B cell (primary cell): ENCODE data around the gene CFL2. TPM values are rescaled to one million over a fixed set of nuclear protein-coding genes. Genes with fewer than 3 reads are reported as not detected.

Experiments used
- ATAC-seq: fragments of 200-7000 bp; cut with Tn5 transposase; one replicate; pipeline ENCODE4 v1.10.0; 2021; ENCODE audit warnings: low read depth, mild to moderate bottlenecking, moderate number of reproducible peaks, moderate library complexity
- CTCF ChIA-PET: fragments of 350-600 bp; sonication (Branson Sonifier 250); formaldehyde crosslinking; loops from one replicate; lab custom pipeline; 2021; ENCODE audit warnings: antibody characterized with exemption, inconsistent platforms; lab: Charles Lee
- POLR2A ChIA-PET: fragments of 350-600 bp; sonication (Branson Sonifier 250); formaldehyde crosslinking; loops from one replicate; lab custom pipeline; 2021; ENCODE audit warnings: antibody characterized with exemption; lab: Charles Lee
- DNase-seq: peaks from one replicate; pipeline ENCODE4 v3.0.0; 2013
- H2AFZ ChIP-seq: 2 replicates; pipeline ENCODE4 v1.6.1; 2012; ENCODE audit warnings: mild to moderate bottlenecking, low read depth, low read length; ENCODE audit not compliant: insufficient read depth, poor library complexity, severe bottlenecking
- H3K27ac ChIP-seq, 2 donors: 1 replicate in 1 of 2; 2 replicates in 1 of 2; pipeline ENCODE4 v1.5.1; 2012 to 2013; ENCODE audit warnings: low read length in 2 of 2, mild to moderate bottlenecking in 2 of 2, moderate library complexity in 1 of 2
- H3K27me3 ChIP-seq, 4 experiments: fragments of 200-600 bp in 1 of 4; sonication (generic) in 1 of 4; replicated peaks in 1 of 4; 1 replicate in 2 of 4; 2 replicates in 2 of 4; pipeline versions ENCODE4 v1.6.1 to v1.7.0; 2013 to 2016; ENCODE audit warnings: low read length in 3 of 4, mild to moderate bottlenecking in 2 of 4, mixed read lengths in 1 of 4, moderate library complexity in 1 of 4; ENCODE audit not compliant: insufficient read depth in 4 of 4, control insufficient read depth in 3 of 4; ENCODE audit errors: control extremely low read depth in 1 of 4
- H3K36me3 ChIP-seq, 2 experiments: replicated peaks in 1 of 2; 1 replicate in 1 of 2; 2 replicates in 1 of 2; pipeline versions ENCODE4 v1.6.1 to v1.7.1; 2013; ENCODE audit warnings: low read length in 1 of 2; ENCODE audit not compliant: insufficient read depth in 2 of 2, control insufficient read depth in 1 of 2; ENCODE audit errors: control extremely low read depth in 1 of 2, extremely low read depth in 1 of 2
- H3K4me1 ChIP-seq, 2 donors: fragments of 200-600 bp in 1 of 2; sonication (generic) in 1 of 2; 1 replicate in 1 of 2; 2 replicates in 1 of 2; pipeline versions ENCODE4 v1.5.1 to v1.6.1; 2013 to 2017; ENCODE audit warnings: low read length in 2 of 2; ENCODE audit not compliant: control insufficient read depth in 2 of 2, insufficient read depth in 2 of 2
- H3K4me2 ChIP-seq: replicated peaks from 2 replicates; pipeline ENCODE3; 2012; ENCODE audit warnings: mild to moderate bottlenecking, low read depth, low read length; ENCODE audit not compliant: poor library complexity, severe bottlenecking
- H3K4me3 ChIP-seq, 5 experiments: fragments of 200-600 bp in 1 of 5; sonication (generic) in 1 of 5; 1 replicate in 3 of 5; 2 replicates in 2 of 5; pipeline versions ENCODE4 v1.5.1 to v1.7.0; 2011 to 2016; ENCODE audit warnings: low read length in 4 of 5, mild to moderate bottlenecking in 4 of 5, low read depth in 2 of 5, control low read depth in 1 of 5, moderate library complexity in 1 of 5; ENCODE audit not compliant: insufficient read depth in 1 of 5; ENCODE audit errors: control extremely low read depth in 1 of 5, extremely low read depth in 1 of 5
- H3K79me2 ChIP-seq: fragments of 200-600 bp; sonication (generic); one replicate; pipeline ENCODE4 v1.6.0; 2016; ENCODE audit warnings: low read length; ENCODE audit not compliant: control insufficient read depth, insufficient read depth
- H3K9ac ChIP-seq: fragments of 200-600 bp; sonication (generic); 2 replicates; pipeline ENCODE4 v1.6.1; 2017; ENCODE audit warnings: mild to moderate bottlenecking, low read length, moderate library complexity
- H3K9me3 ChIP-seq, 3 donors: one replicate each; pipeline versions ENCODE4 v1.6.1 to v1.7.1; 2013; ENCODE audit warnings: low read length in 2 of 3; ENCODE audit not compliant: control insufficient read depth in 2 of 3, insufficient read depth in 1 of 3; ENCODE audit errors: control extremely low read depth in 1 of 3
- H4K20me1 ChIP-seq: 2 replicates; pipeline ENCODE4 v1.6.0; 2012; ENCODE audit warnings: mild to moderate bottlenecking, low read length; ENCODE audit not compliant: insufficient read depth, control insufficient read depth, poor library complexity, severe bottlenecking
- H3K27ac Mint-ChIP-seq: one replicate; pipeline ENCODE4 v1.8.0; 2021; ENCODE audit warnings: mixed read lengths
- H3K27me3 Mint-ChIP-seq: one replicate; pipeline ENCODE4 v1.8.0; 2021; ENCODE audit warnings: mixed read lengths
- H3K4me1 Mint-ChIP-seq: one replicate; pipeline ENCODE4 v1.8.0; 2021; ENCODE audit warnings: mixed read lengths
- H3K4me3 Mint-ChIP-seq: one replicate; pipeline ENCODE4 v1.8.0; 2021; ENCODE audit warnings: mixed read lengths
- H3K9me3 Mint-ChIP-seq: one replicate; pipeline ENCODE4 v1.8.0; 2022; ENCODE audit warnings: mixed read lengths; ENCODE audit not compliant: insufficient read depth
- EZH2 ChIP-seq: IDR thresholded peaks from 2 replicates; pipeline ENCODE4 v1.6.1; 2012; ENCODE audit warnings: borderline replicate concordance, low read depth, mild to moderate bottlenecking, moderate library complexity, low read length; ENCODE audit not compliant: insufficient read depth, poor library complexity, severe bottlenecking
- WGBS: methylation state at CpG from one replicate; pipeline ENCODE4 v1.1.5; 2013; ENCODE audit warnings: missing lambda C conversion rate; ENCODE audit not compliant: insufficient coverage; 5-methylcytosine and 5-hydroxymethylcytosine counted together
- intact Hi-C: fragments of 100-400 bp; cut with micrococcal nuclease; formaldehyde crosslinking; loops from one replicate; pipeline ENCODE4 v1.10.0; 2022
- polyA plus RNA-seq: library from polyadenylated mRNA; depleted of rRNA; stranded (reverse); fragments of >200 nt; gene quantifications from 2 replicates; pipeline ENCODE4 v1.2.3, GENCODE V29; 2012
- total RNA-seq, 2 donors: library from RNA; stranded (reverse); fragments of 120-200 nt in 1 of 2; gene quantifications; 1 replicate in 1 of 2; 2 replicates in 1 of 2; pipeline versions ENCODE4 v1.2.3 to v1.2.4, GENCODE V29; 2013 to 2022
- TF ChIP-seq, protein P1 (sequence below): fragments of 200-600 bp; IDR thresholded peaks from one replicate; pipeline ENCODE4 v1.8.0; 2022; ENCODE audit warnings: antibody characterized with exemption, mild to moderate bottlenecking

CFL2 gene
- total and polyA plus RNA-seq, 2 donors (not counting 1 experiment from before 2014, with no cell fraction given), result 9.6 to 21.9 TPM

DNA sequence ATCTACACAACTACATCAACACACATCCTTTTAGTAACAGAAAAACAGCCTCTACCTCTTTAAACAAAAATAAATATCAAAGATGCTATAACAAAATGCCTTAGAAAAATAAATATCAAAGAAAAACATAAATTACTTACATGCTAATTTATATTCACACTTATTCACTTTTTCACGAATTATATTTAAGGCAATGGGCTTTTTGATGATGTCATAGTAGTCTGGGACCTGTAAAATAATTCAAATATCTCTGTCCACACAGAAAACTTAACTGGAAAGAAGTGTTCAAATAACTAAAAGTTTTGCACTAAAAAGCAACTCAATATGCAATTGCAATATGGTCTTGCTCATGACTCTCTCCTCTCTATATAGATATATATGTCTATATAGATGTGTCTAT is 40.3 kb upstream of the CFL2 start:
- no CpG with 5 or more reads among the region's 1 CpG for WGBS
- no peaks in the 10 kb centered on the region for H3K27me3 Mint-ChIP-seq
- Histone ChIP-seq H3K27ac (no peak overlapping the region), H3K4me1 (no peaks in the 10 kb centered on the region), H3K9me3 (no peaks in the 10 kb centered on the region), H3K27me3 (no peaks in the 10 kb centered on the region), H3K4me2 (no peak overlapping the region), H3K9ac (no peak overlapping the region), H3K36me3 (peaks cover 2 to 29% of the 10 kb centered on the region in 2 experiments), H3K4me3 (no peak overlapping the region), H2AFZ (no peak overlapping the region), H4K20me1 (no peaks in the 10 kb centered on the region), H3K79me2 (no peaks in the 10 kb centered on the region)
- no peaks in the 10 kb centered on the region for H3K4me1 Mint-ChIP-seq
- H3K9me3 Mint-ChIP-seq, result no peaks in the 10 kb centered on the region
- DNase-seq (no peak), ATAC-seq (no peak)
- intact Hi-C loops, result no loop called here
- no peak overlapping the region for H3K27ac Mint-ChIP-seq
- POLR2A ChIA-PET, result no interaction called here
- TF ChIP-seq, protein P1, sequence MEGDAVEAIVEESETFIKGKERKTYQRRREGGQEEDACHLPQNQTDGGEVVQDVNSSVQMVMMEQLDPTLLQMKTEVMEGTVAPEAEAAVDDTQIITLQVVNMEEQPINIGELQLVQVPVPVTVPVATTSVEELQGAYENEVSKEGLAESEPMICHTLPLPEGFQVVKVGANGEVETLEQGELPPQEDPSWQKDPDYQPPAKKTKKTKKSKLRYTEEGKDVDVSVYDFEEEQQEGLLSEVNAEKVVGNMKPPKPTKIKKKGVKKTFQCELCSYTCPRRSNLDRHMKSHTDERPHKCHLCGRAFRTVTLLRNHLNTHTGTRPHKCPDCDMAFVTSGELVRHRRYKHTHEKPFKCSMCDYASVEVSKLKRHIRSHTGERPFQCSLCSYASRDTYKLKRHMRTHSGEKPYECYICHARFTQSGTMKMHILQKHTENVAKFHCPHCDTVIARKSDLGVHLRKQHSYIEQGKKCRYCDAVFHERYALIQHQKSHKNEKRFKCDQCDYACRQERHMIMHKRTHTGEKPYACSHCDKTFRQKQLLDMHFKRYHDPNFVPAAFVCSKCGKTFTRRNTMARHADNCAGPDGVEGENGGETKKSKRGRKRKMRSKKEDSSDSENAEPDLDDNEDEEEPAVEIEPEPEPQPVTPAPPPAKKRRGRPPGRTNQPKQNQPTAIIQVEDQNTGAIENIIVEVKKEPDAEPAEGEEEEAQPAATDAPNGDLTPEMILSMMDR, result no peak
- no peak for TF ChIP-seq EZH2
- no peak overlapping the region for H3K4me3 Mint-ChIP-seq
- CTCF ChIA-PET, result no interaction called here

DNA sequence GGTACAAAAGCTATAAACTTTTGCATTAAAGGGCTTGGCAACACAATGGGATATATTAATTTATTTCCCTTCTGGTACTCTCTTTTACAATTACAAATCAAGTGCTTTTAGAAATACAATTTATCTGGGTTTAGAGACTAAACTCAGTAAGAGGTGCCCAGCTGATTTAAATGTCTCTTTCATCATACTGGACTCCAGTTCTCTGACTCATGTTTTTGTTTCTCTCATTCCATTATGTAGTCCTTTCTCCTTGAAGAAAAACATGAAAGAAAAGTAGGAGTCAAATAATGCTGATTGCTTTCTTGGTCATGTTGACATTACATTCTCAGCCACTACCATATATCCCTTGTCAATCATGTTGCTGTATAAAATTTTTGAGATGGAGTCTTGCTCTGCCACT is 36.3 kb upstream of the CFL2 start:
- no peak for ATAC-seq
- CTCF ChIA-PET, result no interaction called here
- POLR2A ChIA-PET, result no interaction called here

More for the DNA sequence above, 36.3 kb upstream of the CFL2 start:
- DNase-seq, result no peak
- Mint-ChIP-seq H3K9me3 (no peaks in the 10 kb centered on the region), H3K4me3 (no peak overlapping the region), H3K27ac (no peak overlapping the region), H3K4me1 (no peaks in the 10 kb centered on the region), H3K27me3 (no peaks in the 10 kb centered on the region)
- intact Hi-C loops, result no loop called here
- Histone ChIP-seq H3K9ac (no peak overlapping the region), H3K27me3 (no peaks in the 10 kb centered on the region), H3K4me3 (no peak overlapping the region), H3K4me2 (no peak overlapping the region), H3K36me3 (peaks cover 0 to 12% of the 10 kb centered on the region in 2 experiments), H2AFZ (no peak overlapping the region), H3K27ac (no peak overlapping the region), H3K79me2 (no peaks in the 10 kb centered on the region), H4K20me1 (no peaks in the 10 kb centered on the region), H3K4me1 (no peaks in the 10 kb centered on the region), H3K9me3 (no peaks in the 10 kb centered on the region)
- TF ChIP-seq, protein P1, result no peak
- no peak for TF ChIP-seq EZH2
